Gastroesophageal sphincter (tissue), 3 donors: ENCODE results near the gene MAST3.

Source experiments
- EP300 ChIP-seq: sonication (generic); formaldehyde crosslinking; IDR thresholded peaks from one replicate; pipeline ENCODE4 v1.6.1; 2017; ENCODE audit warnings: antibody characterized with exemption, mild to moderate bottlenecking
- TF ChIP-seq, protein P1 (sequence below), 4 experiments: fragments of 200-600 bp in 2 of 4; fragments of 450-650 bp in 2 of 4; sonication (generic) in 1 of 4; IDR thresholded peaks; one replicate each; pipeline ENCODE4 v1.5.1; 2017 to 2019; ENCODE audit warnings: antibody characterized with exemption in 4 of 4, mild to moderate bottlenecking in 2 of 4, moderate library complexity in 2 of 4

DNA sequence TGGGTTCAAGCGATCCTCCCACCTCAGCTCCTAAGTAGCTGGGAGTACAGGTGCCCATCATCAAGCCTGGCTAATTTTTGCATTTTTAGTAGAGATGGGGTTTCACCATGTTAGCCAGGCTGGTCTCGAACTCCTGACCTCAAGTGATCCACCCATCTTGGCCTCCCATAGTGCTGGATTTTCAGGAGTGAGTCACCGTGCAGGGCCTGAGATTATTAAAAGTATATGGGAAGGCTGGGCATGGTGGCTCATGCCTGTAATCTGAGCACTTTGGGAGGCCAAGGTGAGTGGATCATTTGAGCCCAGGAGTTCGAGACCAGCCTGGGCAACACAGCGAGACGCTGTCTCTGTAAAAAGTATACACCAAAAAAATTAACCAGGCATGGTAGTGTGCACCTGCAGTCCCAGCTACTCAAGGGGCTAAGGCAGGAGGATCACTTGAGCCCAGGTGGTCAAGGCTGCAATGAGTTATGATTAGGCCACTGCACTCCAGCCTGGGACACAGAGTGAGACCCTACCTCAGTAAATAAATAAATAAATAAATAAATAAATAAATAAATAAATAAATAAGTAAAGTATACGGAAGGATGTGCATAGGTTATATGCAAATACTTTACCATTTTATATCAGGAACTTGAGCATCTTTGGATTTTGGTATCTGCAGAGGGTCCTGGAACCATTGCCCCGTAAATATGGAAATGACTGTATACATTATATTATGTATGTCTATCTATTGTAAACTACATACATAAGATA, 11.7 kb upstream of the MAST3 start:
- TF ChIP-seq, protein P1, sequence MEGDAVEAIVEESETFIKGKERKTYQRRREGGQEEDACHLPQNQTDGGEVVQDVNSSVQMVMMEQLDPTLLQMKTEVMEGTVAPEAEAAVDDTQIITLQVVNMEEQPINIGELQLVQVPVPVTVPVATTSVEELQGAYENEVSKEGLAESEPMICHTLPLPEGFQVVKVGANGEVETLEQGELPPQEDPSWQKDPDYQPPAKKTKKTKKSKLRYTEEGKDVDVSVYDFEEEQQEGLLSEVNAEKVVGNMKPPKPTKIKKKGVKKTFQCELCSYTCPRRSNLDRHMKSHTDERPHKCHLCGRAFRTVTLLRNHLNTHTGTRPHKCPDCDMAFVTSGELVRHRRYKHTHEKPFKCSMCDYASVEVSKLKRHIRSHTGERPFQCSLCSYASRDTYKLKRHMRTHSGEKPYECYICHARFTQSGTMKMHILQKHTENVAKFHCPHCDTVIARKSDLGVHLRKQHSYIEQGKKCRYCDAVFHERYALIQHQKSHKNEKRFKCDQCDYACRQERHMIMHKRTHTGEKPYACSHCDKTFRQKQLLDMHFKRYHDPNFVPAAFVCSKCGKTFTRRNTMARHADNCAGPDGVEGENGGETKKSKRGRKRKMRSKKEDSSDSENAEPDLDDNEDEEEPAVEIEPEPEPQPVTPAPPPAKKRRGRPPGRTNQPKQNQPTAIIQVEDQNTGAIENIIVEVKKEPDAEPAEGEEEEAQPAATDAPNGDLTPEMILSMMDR (IDR thresholded peaks at IDR 0.05), result no peak
- TF ChIP-seq EP300, result no peak
